ENCODE data around the gene QPCT.
"Not testable (repeated sequence)": the region's sequence is repeated elsewhere in the genome, so short reads cannot be mapped to it uniquely, and the experiment has no call there.

Gene QPCT

DNA sequence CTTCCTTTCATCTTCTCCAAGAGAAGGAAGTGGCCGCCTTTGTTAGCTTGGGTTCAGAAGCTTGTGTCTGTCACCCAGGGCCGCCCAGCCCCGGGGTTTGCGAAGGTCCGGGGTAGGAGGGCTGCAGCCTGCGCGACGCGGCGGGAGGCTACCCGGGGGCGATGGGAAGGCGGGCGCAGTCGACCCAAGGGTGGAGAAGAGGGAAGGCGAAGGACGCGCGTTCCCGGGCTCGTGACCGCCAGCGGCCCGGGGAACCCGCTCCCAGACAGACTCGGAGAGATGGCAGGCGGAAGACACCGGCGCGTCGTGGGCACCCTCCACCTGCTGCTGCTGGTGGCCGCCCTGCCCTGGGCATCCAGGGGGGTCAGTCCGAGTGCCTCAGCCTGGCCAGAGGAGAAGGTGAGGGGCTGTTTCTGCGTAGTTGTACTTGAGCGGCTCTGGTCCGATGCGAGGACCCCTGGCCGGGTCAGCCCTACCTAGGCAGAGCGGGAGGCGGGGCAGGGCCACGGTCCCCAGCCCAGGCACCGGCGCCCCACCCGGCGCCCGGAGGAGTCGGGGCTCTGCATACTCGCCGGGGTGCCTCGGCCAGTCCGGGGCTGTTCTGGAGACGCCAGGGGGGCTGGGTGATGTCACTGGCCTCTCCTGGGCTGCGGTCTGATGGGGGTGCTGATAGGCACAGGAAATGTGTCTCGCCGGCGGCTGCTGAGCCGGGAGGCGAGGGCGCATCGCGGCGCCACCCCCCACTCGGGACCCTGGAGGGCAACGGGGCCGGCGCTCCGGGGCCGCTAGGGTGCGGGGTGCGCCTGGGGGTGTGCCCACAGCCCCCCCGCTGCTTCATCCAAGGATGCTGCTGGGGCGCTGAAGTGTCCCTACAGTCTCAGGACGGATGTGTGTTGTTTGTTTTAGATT is at the start of gene QPCT:
Gene QPCT, plus strand, starts transcription at position 178 of the 909 bp plus-strand sequence. Its CDS starts 102 bp downstream, at position 280.
- peaks cover 5% of the 10 kb centered on the region for H3K27me3 Mint-ChIP-seq
- peak within 1 kb of the TSS; percentile 83 for H3K4me3 Mint-ChIP-seq
- no peaks in the 10 kb centered on the region for H3K9me3 Mint-ChIP-seq (ENCODE audit: low read depth)
- peak within 1 kb of the TSS; percentile 8 for H3K27ac Mint-ChIP-seq
- H3K4me1 Mint-ChIP-seq (ENCODE audit: low read depth): peaks cover 31% of the 10 kb centered on the region
- no peaks in the 10 kb centered on the region for H3K36me3 Mint-ChIP-seq

DNA sequence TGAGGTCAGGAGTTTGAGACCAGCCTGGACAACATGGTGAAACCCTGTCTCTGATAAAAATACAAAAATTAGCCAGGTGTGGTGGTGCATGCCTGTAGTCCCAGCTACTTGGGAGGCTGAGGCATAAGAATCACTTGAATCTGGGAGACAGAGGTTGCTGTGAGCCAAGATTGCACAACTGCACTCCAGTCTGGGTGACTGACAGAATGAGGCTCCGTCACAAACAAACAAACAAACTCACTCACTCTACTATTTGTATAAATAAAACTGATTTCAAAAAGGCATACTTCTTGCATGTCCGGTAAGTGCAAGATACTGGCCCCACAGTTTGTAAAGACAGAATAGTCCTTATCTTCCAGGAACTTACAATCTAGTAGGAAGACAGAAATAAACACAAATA is 49.6 kb upstream of the QPCT start:
- not testable (repeated sequence) for H3K4me3 Mint-ChIP-seq; H3K27me3 Mint-ChIP-seq; H3K9me3 Mint-ChIP-seq (ENCODE audit: low read depth); H3K27ac Mint-ChIP-seq
- H3K4me1 Mint-ChIP-seq (ENCODE audit: low read depth): peaks cover 18% of the 10 kb centered on the region
- peaks cover 13% of the 10 kb centered on the region for H3K36me3 Mint-ChIP-seq

DNA sequence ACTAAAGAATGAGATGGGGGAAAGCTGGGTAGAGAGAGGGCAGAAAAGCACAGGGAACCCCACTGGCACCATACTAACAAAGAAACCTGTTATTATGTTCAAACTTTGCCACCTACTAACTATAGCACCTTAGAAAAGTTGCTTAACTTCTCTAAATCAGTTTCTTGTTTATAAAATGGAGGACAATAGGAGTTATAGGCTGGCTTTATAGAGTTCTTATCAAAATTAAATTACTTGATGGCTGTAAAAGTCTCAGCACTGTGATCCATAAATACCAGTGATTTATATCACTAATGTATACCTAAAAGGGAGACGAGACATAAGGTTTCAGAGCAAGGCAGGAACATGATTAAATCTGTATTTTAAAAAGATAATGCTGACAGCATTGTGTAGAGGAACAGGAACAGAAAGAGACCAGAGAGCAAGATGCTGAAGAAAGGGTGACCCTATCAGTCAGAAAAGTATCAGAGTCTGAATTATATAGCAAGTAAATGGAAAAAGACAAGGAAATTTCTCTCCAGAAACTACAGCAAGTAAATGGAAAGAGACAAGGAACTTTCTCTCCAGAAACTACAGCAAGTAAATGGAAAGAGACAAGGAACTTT is 48.9 kb upstream of the QPCT start:
- Mint-ChIP-seq H3K36me3 (peaks cover 17% of the 10 kb centered on the region), H3K27ac (no peak overlapping the region), H3K27me3 (no peaks in the 10 kb centered on the region), H3K4me1 (ENCODE audit: low read depth) (peaks cover 23% of the 10 kb centered on the region), H3K4me3 (no peak overlapping the region), H3K9me3 (ENCODE audit: low read depth) (no peaks in the 10 kb centered on the region)

DNA sequence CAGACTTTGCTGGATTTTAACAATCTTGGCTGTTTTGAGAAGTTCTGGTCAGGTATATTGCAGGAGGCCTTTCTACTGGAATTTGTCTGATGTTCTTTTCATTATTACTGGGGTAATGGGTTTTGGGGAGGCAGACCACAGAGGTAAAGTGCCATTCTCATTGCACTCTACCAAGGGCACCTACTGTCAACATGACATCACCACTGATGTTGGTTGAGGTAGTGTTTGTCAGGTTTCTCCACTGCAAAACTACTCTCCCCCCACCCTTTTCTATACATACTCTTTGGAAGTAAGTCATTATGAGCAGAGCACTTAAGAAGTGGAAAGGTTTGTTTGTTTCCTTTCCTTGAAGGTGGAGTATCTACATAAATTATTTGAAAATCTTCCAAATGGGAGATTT is 46.8 kb upstream of the QPCT start:
- H3K4me3 Mint-ChIP-seq: no peak overlapping the region
- no peak overlapping the region for H3K27ac Mint-ChIP-seq
- H3K27me3 Mint-ChIP-seq: no peaks in the 10 kb centered on the region

DNA sequence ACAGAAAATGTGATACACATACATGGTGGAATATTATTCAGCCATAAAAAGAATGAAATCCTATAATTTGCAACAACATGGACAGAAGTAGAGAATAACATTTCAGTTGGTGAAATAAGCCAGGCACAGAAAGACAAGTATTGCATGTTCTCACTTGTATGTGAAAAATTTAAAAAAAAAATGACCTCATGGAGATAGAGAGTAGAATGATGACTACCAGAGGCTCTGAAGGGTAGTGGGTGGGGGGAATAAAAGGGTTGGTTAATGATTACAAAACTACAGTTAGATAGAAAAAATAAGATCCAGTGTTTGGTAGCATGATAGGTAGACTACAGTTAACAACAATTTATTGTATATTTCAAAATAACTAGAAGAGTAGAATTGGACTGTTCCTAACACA is 44.3 kb upstream of the QPCT start:
- Mint-ChIP-seq H3K9me3 (ENCODE audit: low read depth) (no peaks in the 10 kb centered on the region), H3K4me3 (no peak overlapping the region), H3K4me1 (ENCODE audit: low read depth) (peaks cover 37% of the 10 kb centered on the region), H3K27ac (no peak overlapping the region), H3K36me3 (peaks cover 6% of the 10 kb centered on the region), H3K27me3 (no peaks in the 10 kb centered on the region)

More for the DNA sequence above, 46.8 kb upstream of the QPCT start:
- no peaks in the 10 kb centered on the region for H3K9me3 Mint-ChIP-seq (ENCODE audit: low read depth)
- H3K4me1 Mint-ChIP-seq (ENCODE audit: low read depth): peaks cover 31% of the 10 kb centered on the region
- peaks cover 6% of the 10 kb centered on the region for H3K36me3 Mint-ChIP-seq

DNA sequence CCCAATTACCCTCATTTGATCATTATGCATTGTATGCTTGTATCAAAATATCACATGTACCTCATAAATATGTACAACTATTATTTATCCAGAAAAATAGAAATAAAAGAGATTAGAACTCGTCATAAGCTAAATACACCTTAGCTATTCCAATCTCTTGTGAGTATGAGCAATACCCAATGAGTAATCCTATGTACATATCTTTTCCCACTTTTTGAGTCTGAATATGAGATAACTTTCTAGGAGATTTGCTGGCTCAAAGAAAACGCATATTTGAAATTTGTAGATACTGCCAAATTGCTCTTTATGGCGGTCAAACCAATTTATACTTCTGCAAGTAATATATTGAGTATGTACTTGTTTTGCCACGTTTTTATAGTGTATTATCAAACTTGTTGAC is 43.9 kb upstream of the QPCT start:
- H3K27ac Mint-ChIP-seq: no peak overlapping the region
- no peaks in the 10 kb centered on the region for H3K9me3 Mint-ChIP-seq (ENCODE audit: low read depth)
- H3K36me3 Mint-ChIP-seq: peaks cover 6% of the 10 kb centered on the region
- H3K4me1 Mint-ChIP-seq (ENCODE audit: low read depth): peaks cover 40% of the 10 kb centered on the region
- no peak overlapping the region for H3K4me3 Mint-ChIP-seq
- no peaks in the 10 kb centered on the region for H3K27me3 Mint-ChIP-seq

DNA sequence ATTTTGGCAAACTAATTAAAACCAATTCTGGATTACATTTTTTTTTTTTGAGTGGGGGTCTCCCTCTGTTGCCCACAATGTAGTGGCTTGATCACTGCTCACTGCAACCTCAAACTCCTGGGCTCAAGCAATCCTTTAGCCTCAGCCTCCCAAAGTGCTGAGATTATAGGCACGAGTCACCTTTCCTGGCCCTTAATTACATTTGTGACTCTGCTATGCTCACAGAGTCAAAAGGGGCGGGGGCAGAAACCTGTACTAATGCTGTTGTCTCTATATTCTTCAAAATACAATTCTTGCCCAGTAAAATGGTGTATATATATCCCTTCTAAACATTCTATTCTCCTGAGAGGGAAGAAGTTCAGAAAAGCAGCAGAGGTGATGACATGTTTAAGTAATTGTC is 43.0 kb upstream of the QPCT start:
- Mint-ChIP-seq H3K4me1 (ENCODE audit: low read depth) (peaks cover 46% of the 10 kb centered on the region), H3K27me3 (no peaks in the 10 kb centered on the region), H3K36me3 (peaks cover 6% of the 10 kb centered on the region), H3K27ac (no peak overlapping the region), H3K9me3 (ENCODE audit: low read depth) (no peaks in the 10 kb centered on the region), H3K4me3 (no peak overlapping the region)

DNA sequence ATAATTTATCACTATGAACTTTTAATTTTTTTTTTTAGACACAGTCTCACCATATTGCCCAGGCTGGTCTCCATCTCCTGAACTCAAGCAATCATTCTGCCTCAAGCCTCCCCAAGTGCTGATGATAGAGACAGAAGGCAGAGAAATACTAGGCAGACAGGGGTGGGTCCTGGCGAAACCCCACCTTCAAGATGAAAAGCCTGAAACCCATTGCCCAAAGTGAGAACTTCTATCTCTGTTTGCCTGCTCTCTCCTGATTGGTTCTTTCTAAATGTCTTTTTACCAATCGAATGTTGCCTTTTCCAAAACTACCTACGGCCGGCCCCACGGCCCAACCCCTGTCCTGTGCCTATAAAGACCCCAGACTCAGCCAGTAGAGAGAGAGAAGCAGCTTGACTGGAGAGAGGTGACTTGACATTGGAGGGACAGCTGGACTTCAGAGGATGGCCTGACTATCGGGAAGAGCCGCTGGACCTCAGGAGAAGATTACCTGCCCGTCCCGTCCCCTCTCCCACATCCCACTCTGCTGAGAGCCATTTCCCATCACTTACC is 41.7 kb upstream of the QPCT start:
- no peak overlapping the region for H3K4me3 Mint-ChIP-seq

DNA sequence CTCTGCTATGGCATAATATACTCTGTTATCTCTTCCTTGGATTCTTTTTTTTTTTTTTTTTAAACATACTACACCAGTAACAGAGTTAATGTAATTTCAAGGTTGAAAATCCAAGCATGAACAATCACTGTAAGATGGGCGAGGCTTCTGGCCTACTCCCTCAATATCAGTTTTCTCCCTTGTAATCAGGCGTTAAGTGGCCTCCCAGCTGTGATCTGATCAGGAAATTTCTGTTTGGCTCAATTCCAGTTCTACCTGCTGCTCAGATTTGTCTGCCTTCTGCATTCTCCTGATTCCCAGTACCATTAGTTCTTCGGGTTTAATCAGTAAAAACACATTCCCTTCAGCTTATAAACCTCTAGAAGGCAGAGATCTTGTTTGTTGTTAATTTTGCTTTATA is 38.4 kb upstream of the QPCT start:
- H3K9me3 Mint-ChIP-seq (ENCODE audit: low read depth): no peaks in the 10 kb centered on the region
- peaks cover 56% of the 10 kb centered on the region for H3K4me1 Mint-ChIP-seq (ENCODE audit: low read depth)

More for the DNA sequence above, 41.7 kb upstream of the QPCT start:
- H3K9me3 Mint-ChIP-seq (ENCODE audit: low read depth): no peaks in the 10 kb centered on the region
- peaks cover 58% of the 10 kb centered on the region for H3K4me1 Mint-ChIP-seq (ENCODE audit: low read depth)
- peaks cover 6% of the 10 kb centered on the region for H3K36me3 Mint-ChIP-seq
- H3K27me3 Mint-ChIP-seq: no peaks in the 10 kb centered on the region
- no peak overlapping the region for H3K27ac Mint-ChIP-seq

DNA sequence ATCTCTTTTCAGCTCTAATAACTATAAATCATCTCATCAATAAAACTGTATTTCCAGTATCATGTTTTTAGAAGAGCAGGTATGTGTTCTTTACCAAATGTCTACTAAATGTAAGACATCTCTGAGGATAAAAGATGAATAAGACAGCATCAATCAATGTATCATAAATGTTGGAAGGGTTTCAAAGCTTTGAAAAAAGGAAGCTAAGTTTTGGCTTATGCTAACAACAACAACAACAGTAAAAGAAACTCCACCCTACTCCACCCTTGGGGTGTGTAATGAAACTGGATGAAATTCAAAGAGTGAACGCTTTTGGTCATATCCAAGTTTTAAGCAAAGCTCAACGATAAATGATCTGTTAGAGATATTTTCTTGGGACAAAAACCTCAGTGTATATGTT is 36.9 kb upstream of the QPCT start:
- Mint-ChIP-seq H3K36me3 (peaks cover 4% of the 10 kb centered on the region), H3K4me3 (no peak overlapping the region), H3K27ac (no peak overlapping the region), H3K4me1 (ENCODE audit: low read depth) (peaks cover 59% of the 10 kb centered on the region), H3K9me3 (ENCODE audit: low read depth) (no peaks in the 10 kb centered on the region), H3K27me3 (no peaks in the 10 kb centered on the region)

More for the DNA sequence above, 38.4 kb upstream of the QPCT start:
- H3K27me3 Mint-ChIP-seq: no peaks in the 10 kb centered on the region
- peak overlapping the region; percentile 1 for H3K27ac Mint-ChIP-seq
- peaks cover 2% of the 10 kb centered on the region for H3K36me3 Mint-ChIP-seq
- no peak overlapping the region for H3K4me3 Mint-ChIP-seq

DNA sequence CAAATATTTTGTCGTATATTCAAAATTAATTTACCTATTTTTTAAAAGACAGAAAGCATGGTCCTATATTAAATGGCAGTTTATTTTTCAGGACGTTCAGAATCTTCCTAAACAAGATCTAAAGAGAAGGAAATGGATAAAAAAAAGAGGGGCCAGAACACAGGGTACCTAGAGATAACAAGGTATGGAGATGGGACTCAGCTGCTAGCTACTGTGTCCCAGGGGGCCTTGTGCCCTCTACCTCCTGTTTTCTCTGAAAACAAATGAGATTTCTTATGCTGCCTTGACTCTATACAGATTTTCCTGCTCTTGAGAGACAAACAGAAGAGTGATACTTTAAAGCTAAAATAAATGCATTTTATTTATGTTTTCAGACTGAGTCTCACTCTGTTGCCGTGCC is 29.1 kb upstream of the QPCT start:
- no peaks in the 10 kb centered on the region for H3K9me3 Mint-ChIP-seq (ENCODE audit: low read depth)
- H3K4me1 Mint-ChIP-seq (ENCODE audit: low read depth): peaks cover 87% of the 10 kb centered on the region
- H3K27ac Mint-ChIP-seq: no peak overlapping the region
- peak overlapping the region; percentile 17 for H3K4me3 Mint-ChIP-seq
- H3K27me3 Mint-ChIP-seq: no peaks in the 10 kb centered on the region
- peaks cover 23% of the 10 kb centered on the region for H3K36me3 Mint-ChIP-seq

DNA sequence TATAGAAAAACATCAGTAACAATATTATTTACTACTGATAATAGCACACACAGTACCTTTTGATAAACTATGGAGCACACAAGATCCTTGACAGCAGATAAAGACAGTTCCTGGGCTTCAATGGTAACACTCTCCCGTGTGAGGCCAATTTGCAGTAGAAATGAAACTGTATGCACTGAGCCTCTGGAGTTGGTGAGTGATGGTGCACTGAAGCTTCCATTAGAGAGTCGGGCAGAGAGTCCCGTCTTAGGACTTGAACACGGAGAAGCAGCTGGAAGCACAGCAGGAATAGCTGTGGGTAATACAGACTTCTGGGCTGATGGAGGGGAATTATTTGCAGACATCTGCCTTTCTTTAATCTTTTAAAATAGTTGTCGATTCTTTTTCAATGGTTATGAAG is 28.2 kb upstream of the QPCT start:
- Mint-ChIP-seq H3K4me1 (ENCODE audit: low read depth) (peaks cover 83% of the 10 kb centered on the region), H3K9me3 (ENCODE audit: low read depth) (no peaks in the 10 kb centered on the region), H3K36me3 (peaks cover 22% of the 10 kb centered on the region), H3K4me3 (no peak overlapping the region), H3K27me3 (no peaks in the 10 kb centered on the region), H3K27ac (peak overlapping the region; percentile 28)

DNA sequence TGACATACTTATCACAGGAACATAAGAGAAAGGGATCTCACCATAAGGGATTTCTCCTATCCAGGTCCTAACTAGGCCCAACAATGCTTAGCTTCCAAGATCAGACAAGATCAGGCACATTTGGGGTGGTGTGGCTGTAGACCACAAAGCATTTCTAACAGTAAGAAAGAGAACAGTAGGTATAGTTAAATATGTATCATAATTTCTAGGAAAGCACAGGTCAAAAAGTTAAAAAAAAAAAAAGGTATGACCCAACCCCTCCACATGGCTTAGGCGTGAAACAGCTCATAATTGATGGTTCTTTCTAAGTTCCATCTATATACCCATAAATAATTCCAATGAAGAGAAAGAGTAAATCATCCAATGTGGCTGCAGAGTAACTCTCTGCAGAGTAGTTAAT is 26.7 kb upstream of the QPCT start:
- no peaks in the 10 kb centered on the region for H3K9me3 Mint-ChIP-seq (ENCODE audit: low read depth)
- peaks cover 25% of the 10 kb centered on the region for H3K36me3 Mint-ChIP-seq
- H3K4me1 Mint-ChIP-seq (ENCODE audit: low read depth): peaks cover 82% of the 10 kb centered on the region
- H3K4me3 Mint-ChIP-seq: peak overlapping the region; percentile 18
- H3K27me3 Mint-ChIP-seq: no peaks in the 10 kb centered on the region
- H3K27ac Mint-ChIP-seq: peak overlapping the region; percentile 75

DNA sequence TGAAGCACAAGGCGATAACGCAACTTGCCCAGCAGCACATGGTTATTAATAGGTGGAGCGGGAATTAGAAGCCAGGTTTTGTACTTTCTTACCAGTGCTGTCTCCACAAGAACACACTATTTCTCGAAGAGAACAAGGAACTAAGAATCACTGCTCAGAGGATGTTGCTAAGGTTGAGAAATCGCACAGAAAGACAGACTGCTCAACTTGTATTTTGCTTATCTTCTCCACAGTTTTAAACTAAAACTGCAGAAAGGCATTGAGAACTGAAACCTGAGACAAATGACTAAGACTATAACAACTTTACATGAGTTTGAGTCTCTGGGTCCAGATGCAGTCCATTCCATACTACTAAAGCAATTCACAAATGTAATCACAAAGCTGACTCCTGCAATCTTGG is 26.0 kb upstream of the QPCT start:
- H3K36me3 Mint-ChIP-seq: peaks cover 21% of the 10 kb centered on the region
- H3K4me3 Mint-ChIP-seq: peak overlapping the region; percentile 18
- H3K27ac Mint-ChIP-seq: peak overlapping the region; percentile 75
- peaks cover 82% of the 10 kb centered on the region for H3K4me1 Mint-ChIP-seq (ENCODE audit: low read depth)
- H3K9me3 Mint-ChIP-seq (ENCODE audit: low read depth): no peaks in the 10 kb centered on the region
- H3K27me3 Mint-ChIP-seq: no peaks in the 10 kb centered on the region

Measured in activated naive CD8-positive, alpha-beta T cell (primary cell).